Right atrium auricular region (tissue), 2 donors: ENCODE data around the gene FAM107B. TPM values are rescaled to one million over a fixed set of nuclear protein-coding genes. Genes with fewer than 3 reads are reported as not detected.
"Not testable (repeated sequence)": the region's sequence is repeated elsewhere in the genome, so short reads cannot be mapped to it uniquely, and the experiment has no call there.

Experiments used
- DNase-seq: peaks from one replicate; pipeline ENCODE4 v3.0.0-alpha.2; 2019; ENCODE audit warnings: low spot score
- H3K27ac ChIP-seq, 2 donors: fragments of 200-600 bp; sonication (generic); 1 replicate in 1 of 2; 2 replicates in 1 of 2; pipeline ENCODE4 v1.5.1; 2016 to 2019
- H3K27me3 ChIP-seq, 2 donors: fragments of 200-600 bp; sonication (generic); one replicate each; pipeline versions ENCODE4 v1.5.1 to v1.6.0; 2017 to 2019
- H3K36me3 ChIP-seq: fragments of 200-600 bp; sonication (generic); one replicate; pipeline ENCODE4 v1.5.1; 2016
- H3K4me1 ChIP-seq, 2 donors: fragments of 200-600 bp; sonication (generic); one replicate each; pipeline versions ENCODE4 v1.5.1 to v1.6.0; 2017 to 2019
- H3K4me3 ChIP-seq, 2 donors: fragments of 200-600 bp; sonication (generic); 1 replicate in 1 of 2; 2 replicates in 1 of 2; pipeline ENCODE4 v1.5.1; 2017 to 2019; ENCODE audit warnings: mild to moderate bottlenecking in 1 of 2, moderate library complexity in 1 of 2
- H3K9me3 ChIP-seq, 2 donors: fragments of 200-600 bp; sonication (generic); one replicate each; pipeline ENCODE4 v1.5.1; 2019
- total RNA-seq, 2 donors: library from RNA; depleted of rRNA; stranded (reverse); fragments of >200 nt; gene quantifications; one replicate each; pipeline ENCODE4 v1.1.0, GENCODE V29; 2016
- TF ChIP-seq, protein P1 (sequence below), 2 donors: fragments of 200-600 bp; sonication (generic); IDR thresholded peaks; one replicate each; pipeline ENCODE4 v1.5.1; 2019; ENCODE audit warnings: antibody characterized with exemption in 2 of 2

FAM107B gene
- total RNA-seq, 2 donors from 2014 or later = 10.6 to 14.1 TPM

DNA sequence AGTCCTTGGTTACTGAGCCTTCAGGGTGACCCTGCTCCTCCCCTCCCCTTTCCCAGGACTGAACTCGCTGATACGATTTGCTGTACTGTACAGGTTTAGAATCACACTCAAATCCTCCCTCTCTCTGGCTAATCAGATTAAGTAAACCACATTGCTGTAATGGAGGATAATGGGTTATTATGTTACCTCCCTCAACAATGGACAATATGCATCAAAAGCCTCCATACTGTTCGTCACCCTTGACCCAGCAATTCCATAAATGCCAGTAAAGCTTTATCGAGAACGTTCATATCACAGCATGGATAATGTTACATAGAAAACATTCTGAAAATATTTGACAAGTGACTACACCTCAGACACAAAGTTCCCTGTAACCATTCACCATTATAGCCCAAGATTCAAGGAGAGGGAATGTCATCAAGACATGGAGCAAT, 61.7 kb downstream of the FAM107B start:
- Histone ChIP-seq H3K36me3 (no peaks in the 10 kb centered on the region), H3K27ac (no peak overlapping the region), H3K27me3 (no peaks in the 10 kb centered on the region), H3K4me1 (no peaks in the 10 kb centered on the region), H3K4me3 (no peak overlapping the region), H3K9me3 (no peaks in the 10 kb centered on the region)
- no peak for DNase-seq
- TF ChIP-seq, protein P1, sequence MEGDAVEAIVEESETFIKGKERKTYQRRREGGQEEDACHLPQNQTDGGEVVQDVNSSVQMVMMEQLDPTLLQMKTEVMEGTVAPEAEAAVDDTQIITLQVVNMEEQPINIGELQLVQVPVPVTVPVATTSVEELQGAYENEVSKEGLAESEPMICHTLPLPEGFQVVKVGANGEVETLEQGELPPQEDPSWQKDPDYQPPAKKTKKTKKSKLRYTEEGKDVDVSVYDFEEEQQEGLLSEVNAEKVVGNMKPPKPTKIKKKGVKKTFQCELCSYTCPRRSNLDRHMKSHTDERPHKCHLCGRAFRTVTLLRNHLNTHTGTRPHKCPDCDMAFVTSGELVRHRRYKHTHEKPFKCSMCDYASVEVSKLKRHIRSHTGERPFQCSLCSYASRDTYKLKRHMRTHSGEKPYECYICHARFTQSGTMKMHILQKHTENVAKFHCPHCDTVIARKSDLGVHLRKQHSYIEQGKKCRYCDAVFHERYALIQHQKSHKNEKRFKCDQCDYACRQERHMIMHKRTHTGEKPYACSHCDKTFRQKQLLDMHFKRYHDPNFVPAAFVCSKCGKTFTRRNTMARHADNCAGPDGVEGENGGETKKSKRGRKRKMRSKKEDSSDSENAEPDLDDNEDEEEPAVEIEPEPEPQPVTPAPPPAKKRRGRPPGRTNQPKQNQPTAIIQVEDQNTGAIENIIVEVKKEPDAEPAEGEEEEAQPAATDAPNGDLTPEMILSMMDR (IDR thresholded peaks at IDR 0.05) = no peak

DNA sequence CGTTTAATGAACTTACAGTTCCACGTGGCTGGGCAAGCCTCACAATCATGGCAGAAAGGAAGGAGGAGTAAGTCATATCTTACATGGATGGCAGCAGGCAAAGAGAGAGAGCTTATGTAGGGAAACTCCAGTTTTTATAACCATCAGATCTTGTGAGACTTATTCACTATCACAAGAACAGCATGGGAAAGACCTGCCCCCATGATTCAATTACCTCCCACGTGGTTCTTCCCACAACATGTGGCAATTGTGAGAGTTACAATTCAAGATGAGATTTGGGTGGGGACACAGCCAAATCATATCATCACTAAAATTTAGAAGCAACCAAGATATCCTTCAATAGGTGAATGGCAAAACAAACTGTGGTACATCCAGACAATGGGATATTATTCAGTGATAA, 65.4 kb downstream of the FAM107B start:
- H3K4me3 ChIP-seq, H3K27me3 ChIP-seq, H3K4me1 ChIP-seq, DNase-seq, H3K27ac ChIP-seq, H3K9me3 ChIP-seq, H3K36me3 ChIP-seq: not testable (repeated sequence)

DNA sequence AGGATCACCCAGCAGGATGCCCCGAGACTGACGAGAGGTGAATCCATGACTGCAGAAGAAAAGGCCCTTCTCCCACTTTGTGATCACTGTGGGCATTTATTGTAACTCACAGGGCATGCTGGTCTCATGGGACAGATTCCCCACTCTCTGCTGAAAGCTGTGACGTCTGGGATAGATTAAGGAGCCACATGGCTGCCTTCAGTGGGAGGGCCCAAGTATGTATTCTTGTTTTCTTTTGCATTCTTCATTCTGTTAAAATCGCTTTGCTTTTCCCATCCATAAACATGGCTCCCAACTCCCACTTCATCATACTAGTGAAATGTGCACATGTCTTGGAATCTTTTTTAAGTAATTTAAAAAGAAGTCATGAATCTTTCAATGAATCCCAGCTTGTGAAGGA, 67.2 kb downstream of the FAM107B start:
- Histone ChIP-seq H3K9me3 (no peaks in the 10 kb centered on the region), H3K4me3 (no peak overlapping the region), H3K36me3 (no peaks in the 10 kb centered on the region), H3K4me1 (no peaks in the 10 kb centered on the region), H3K27me3 (no peaks in the 10 kb centered on the region), H3K27ac (no peak overlapping the region)
- TF ChIP-seq, protein P1 (IDR thresholded peaks at IDR 0.05) = no peak
- DNase-seq = no peak

DNA sequence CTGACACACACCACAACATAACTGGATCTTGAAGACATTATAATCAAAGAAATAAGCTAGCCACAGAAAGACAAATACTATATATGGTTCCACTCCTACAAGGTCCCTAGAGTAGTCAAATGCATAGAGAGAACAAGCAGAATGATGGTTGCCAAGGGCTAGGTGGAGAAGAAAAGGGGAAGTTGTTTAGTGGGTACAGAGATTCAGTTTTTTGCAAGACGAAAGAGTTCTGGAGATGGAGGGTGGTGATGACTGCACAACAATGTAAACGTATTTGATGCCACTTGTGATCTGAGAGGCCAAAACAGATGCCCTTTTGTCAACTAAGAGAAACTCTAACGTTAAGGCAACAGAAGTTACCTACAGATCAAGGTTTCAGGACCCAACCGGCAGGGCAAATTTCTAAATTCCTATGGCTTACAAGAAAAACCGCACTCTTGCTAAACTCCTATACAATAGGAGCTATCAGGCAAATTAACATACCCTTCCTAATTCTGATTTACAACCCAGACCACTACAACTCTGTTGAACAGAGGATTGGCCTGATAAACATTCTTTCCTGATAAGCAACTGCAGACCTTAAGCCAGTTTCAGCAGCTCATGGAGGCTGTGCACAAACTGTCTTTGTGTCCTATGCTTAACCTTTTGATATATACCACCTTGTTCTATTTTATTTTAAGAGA, 69.0 kb downstream of the FAM107B start:
- TF ChIP-seq, protein P1 (IDR thresholded peaks at IDR 0.05) = no peak

DNA sequence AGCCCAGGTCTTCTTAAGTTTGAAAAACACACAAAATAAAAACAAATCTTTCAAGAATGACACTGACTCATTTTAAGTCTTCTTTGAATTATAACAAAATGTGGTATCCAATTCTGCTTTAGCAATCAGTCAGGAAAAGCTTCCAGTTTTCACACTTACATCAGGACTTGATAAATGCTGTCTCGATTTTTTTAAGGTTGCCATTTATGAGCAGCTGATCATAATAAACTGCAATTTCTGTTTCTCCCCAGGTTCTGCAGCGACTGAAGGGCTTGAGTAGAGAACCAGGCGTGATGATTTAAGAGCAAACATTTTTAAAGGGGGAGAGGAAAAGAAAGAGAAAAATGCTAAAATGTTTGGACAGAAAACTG, 71.1 kb downstream of the FAM107B start:
- Histone ChIP-seq H3K4me3 (no peak overlapping the region), H3K36me3 (no peaks in the 10 kb centered on the region), H3K27me3 (no peaks in the 10 kb centered on the region), H3K27ac (no peak overlapping the region), H3K9me3 (no peaks in the 10 kb centered on the region), H3K4me1 (no peaks in the 10 kb centered on the region)
- DNase-seq = no peak
- TF ChIP-seq, protein P1 (IDR thresholded peaks at IDR 0.05) = no peak

More for the DNA sequence above, 69.0 kb downstream of the FAM107B start:
- Histone ChIP-seq H3K27ac (no peak overlapping the region), H3K27me3 (no peaks in the 10 kb centered on the region), H3K36me3 (no peaks in the 10 kb centered on the region), H3K4me1 (no peaks in the 10 kb centered on the region), H3K4me3 (no peak overlapping the region), H3K9me3 (no peaks in the 10 kb centered on the region)
- no peak for DNase-seq

DNA sequence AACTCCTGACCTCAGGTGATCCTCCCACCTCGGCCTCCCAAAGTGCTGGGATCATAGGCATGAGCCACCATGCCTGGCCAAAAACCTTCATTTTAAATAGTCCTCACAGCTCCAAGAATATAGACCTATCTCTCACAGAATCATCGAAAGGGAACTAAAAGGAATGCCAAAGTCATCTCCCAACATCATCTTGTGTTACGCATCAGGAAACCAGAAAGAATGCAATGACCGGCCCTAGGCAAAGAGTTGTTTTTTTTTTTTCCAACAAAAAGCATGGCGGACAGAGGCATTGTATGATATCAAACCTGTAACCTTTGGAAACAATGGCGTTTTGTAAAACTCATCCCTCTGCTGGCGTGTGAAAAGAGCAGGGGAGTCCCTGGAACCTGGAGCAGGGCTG, 73.2 kb downstream of the FAM107B start:
- no peaks in the 10 kb centered on the region for H3K9me3 ChIP-seq
- H3K27ac ChIP-seq = no peak overlapping the region
- no peaks in the 10 kb centered on the region for H3K27me3 ChIP-seq
- H3K4me3 ChIP-seq = no peak overlapping the region
- H3K4me1 ChIP-seq = no peaks in the 10 kb centered on the region
- DNase-seq = no peak
- H3K36me3 ChIP-seq = no peaks in the 10 kb centered on the region
- TF ChIP-seq, protein P1 (IDR thresholded peaks at IDR 0.05) = no peak
